HG03196 (cell line): ENCODE measurements around the gene ECT2L.

ENCODE experiments used
- ATAC-seq: cut with Tn5 transposase; IDR thresholded peaks from one replicate; pipeline ENCODE4 v1.9.1; 2021; ENCODE audit not compliant: unreplicated experiment

Gene ECT2L

DNA sequence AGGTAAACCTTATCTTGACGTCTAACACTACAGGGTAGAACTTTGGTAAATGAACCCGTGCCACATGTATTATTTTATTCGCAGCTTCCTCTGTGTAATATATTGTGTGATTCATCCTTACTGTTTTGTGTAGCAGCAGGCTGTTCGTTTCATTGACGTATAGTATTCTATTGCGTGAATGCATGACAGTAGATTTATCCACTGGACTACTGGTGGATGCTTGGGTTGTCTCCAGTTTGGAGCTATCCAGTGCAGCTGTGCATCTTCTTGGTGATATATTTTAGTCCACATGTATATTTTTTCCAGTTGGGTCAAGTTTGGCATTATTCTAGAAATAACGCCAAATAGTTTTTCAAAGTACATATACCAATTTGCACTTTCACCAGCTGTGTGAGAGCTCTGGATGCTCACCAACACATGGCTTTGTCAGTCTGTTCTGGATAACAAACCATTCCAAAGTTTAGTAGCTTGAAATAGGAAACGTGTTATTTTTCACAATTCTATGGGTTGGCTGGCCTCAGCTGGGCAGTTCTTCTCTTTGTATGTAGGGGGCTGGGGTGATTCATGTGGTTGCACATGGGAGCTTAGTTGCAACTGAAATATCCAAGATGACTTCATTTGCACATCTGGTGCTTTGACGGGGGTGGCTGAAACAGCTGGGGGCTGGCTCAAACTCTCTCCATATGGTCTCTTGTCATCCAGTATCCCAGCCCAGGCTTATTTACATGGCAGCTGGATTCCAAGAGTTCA, 9.3 kb downstream of the ECT2L start:
- no peak for ATAC-seq

DNA sequence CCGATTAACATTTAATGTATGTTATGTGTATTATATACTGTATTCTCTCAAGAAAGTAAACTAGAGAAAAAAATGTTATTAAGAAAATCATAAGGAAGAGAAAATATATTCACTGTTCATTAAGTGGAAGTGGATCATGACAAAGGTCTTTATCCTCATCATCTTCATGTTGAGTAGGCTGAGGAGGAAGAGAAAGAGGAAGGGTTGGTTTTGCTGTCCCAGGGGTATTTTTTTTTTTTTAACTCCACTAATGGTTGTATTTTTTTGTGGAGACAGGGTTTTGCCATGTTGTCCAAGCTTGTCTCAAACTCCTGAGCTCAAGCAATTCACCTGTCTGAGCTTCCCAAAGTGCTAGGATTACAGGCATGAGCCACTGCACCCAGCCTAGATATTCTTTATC, 11.0 kb downstream of the ECT2L start:
- ATAC-seq, result no peak

DNA sequence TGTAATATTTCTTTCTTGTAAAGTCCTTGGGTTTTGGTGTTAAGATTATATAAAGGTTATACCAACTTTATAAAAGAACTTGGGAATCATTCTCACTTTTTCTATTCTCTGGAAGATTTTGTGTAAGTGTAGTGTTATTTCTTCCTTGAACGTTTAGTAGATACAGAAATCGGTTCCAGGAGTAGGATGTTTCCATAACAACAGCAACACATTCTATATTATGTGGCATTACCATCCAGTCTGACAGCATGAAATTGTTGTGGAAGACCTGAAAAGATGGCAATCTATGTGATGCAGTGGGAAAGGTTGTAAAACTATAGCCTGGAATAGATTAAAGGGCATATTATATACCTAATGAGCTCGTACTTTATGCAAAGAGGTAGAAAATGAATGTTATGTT, 13.8 kb downstream of the ECT2L start:
- no peak for ATAC-seq

DNA sequence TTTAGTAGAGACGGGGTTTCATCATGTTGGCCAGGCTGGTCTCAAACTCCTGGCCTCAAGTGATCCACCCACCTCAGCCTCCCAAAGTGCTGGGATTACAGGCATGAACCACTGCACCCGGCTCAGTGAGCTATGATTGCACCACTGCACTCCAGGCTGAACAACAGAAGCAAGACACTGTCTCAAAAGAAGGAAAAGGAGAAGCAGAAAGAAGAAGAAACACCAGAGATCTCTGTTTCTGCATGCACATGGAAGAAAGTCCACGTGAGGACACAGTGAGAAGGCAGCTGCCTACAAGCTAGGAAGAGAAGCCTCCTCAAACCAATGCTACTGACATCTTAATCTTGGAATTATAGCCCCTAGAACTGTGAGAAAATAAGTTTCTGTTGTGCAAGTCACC, 16.0 kb downstream of the ECT2L start:
- ATAC-seq, result no peak

DNA sequence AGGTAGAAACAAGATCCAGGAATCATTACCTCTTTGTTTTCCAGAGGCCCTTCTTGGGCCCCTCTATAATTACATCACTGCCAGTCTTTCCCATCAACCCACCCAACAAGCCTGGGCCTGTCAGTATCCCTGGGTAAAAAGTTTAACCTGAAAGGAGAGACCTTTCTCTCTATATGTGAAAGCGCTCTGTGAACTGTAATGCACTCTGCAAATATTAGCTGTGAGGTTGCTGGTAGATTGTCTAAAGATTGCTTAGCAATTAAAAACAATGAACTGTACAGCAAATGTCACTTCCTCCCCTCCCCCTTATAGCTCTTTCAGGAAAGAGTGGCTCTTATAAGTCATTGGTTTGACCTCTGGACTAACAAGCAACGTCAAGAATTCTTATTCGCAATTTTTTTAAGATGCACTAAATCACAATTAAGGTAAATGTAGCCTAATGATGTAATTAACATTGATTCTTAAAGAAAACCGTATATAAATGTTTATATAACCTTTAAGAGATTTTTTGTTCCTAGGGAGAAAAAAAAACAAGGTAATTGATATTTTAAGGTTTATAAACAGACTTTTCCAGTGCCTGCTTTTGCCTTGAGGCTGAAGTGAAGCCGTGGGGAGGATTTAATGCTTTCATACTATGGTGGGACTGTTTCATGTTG, 18.4 kb downstream of the ECT2L start:
- no peak for ATAC-seq

DNA sequence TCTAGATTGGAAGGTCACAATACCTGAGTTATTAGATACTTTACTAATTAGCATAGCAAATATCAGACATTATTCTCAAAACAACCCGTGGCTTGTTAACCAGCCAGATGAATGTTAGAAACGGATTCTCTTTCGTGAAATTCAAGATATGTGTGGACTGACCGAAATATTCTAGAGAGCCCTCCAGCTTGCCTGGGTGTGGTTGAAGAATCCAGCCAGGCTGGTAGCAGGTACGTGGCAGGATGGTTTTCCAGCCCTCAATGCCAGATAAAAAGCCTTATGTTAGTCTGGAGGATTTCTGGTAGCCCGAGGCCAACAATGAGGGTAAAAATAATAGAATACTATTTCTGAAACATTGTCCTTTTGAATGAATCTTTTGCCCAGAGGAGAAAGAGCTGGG, 19.3 kb downstream of the ECT2L start:
- ATAC-seq, result no peak

DNA sequence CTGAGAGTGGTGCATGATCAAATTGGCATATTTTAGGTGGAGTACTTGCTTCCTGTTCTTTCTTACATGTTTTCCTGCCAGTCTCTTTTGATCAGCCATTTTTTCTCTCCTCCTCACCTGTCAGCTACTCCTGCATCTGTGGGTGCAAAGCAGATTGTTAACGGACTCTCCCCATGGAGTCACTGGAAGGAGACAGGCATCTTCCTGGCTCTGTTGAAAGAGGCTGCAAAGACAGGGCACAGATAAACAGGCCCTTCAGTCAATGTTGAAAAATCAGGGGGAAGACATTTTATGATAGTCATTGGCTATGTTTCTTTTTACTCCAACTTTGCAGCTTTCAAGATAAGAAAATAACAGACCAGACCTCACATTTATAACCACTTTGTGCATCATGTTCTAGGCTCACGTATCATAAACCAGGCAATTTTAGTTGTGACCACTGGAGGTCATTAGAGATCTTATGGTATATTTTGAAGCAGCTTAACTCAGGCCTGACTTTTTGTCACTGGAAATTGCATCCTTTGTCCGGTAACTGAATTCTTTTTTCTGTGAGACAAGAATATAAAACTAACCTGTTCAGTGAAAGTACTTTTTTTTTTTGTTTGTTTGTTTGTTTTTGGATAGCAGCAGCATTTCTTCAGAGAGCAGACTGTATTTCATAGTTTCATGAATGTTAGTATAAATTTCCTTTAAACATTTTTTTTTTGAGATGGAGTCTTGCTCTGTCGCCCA, 20.1 kb downstream of the ECT2L start:
- ATAC-seq, result peak; percentile 54

DNA sequence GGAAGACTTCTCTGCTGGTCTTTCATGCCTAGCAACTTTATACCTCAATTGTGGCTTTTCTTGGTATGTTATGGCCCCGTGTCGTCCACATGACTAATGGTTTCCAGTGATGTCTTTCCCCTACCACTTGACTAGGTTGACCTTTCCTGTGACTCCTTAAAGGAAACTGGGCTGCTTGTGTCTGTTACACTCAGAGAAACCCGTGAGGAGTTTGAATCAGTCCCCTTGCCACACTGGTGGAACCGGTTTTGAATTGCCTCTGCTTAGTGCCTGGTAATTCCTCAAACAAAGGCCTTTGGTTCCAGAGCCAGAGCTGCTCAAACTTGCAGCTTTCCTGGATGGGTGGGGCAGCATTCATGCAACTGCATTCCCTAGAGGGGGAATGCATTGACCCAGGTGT, 21.9 kb downstream of the ECT2L start:
- ATAC-seq, result no peak

DNA sequence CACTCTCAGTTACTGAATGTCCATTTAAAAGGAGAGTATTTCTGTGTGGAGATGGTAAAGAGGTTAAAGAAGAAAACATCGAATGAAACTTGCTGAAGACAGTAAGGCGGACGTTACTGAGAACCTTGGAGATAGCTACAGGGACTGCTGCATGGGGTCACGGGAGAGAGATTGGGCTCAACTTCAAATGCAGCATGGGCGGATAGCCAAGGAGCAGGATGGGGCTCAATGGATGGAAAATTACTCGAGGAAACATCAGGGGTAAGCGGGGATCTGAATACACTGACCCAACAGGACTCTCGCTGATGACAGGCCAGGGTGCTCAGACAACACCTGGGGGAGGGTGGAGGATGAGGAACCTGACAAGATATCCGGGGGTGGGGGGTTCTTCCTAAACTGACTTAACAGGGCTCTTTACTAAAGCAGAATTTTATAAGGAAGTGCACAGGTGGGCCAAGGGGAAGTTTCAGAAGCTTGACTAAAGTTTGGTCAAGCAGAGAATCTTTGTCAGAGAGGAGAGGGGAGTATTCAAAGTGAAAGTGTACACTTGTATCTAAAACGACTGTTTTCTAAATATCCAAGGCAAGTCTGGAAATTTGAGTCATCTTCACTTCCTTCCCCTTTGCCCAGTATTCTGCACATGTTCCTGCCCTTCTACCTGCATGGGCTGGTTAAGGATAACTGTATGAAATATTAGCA, 22.8 kb downstream of the ECT2L start:
- ATAC-seq, result peak; percentile 68

DNA sequence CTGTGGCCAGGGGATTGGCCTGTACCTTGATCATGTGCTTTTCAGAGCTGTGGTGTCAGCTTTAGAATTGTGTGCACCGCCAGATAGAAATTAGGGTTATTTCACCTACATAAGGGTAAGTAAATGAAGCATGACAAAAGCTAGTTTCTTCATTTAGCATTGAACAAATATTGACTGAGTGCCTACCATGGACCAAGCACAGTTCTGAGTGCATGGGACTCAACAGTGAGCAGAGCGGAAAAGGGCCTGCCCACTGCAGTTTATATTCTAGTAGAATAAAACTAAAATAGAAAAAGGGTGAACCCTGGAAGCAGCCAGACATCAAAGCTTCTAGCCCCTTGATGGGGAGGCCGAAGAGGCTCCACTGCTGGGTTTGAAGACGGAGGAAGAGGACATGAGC, 25.6 kb downstream of the ECT2L start:
- no peak for ATAC-seq

DNA sequence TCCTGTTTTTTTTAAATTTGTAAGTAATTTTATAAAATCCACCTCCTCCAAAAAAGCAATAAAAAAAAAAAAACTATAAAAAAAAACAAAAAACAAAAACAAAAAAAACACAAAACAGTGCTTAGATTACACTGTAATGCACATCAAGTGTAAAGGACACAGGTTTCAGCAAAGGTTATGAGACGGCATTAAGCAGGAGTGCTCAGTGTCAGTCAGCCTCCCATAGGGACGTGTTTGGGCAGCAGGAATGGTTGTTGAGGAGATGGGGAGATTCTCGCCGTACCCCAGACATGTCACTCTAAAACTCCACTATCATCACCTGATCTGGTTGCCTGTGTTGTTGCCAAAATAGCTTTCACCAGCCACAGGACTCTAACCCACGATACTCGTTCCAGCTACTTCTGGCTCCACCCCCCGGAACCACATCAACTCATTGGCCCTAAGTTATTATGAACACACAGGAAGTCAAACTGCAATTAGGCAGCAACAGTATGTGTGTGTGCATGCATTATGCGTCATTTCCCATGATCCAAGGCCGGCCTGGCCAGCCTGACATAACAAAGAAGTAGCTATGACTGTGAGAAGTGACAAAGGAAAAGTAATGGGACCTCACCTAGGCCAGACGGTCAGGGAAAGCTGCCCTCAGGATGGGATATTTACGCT, 28.7 kb downstream of the ECT2L start:
- ATAC-seq, result no peak

DNA sequence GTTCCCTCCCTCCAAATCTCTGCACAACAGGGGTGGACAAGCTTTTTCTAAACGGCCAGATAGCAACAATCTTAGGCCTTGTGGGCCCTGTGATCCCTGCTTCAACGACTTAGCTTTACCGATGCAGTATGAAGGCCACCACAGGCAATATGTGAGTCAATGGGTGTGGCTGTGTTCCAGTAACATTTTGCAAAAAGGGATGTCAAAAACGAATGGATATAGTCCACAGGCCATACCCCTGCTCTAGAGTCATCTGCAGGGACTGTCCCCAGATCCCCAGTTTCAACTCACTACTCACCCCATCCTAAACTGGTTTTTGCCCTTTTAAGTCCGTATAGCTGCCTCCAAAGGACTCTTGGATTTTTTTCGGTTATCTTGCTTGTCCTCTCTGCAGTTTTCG, 34.4 kb downstream of the ECT2L start:
- ATAC-seq, result no peak

DNA sequence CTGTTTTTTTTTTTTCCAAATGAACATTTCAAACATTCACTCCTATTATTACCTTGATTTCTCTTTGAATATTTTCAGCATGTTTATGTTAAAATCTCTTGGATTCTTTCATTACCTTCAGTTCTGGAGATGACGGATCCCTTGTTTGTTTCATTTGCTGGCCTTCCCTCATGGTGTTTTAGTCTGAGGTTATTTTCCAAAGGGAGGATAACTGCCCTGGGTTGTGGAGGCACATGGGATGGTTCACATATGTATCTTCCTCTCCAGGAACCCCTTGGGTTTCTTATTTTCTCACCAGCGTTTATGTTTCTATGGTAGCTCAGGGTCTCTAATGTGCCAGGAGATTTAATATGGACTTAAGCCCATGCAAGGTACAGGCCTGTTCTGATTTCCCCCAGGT, 36.3 kb downstream of the ECT2L start:
- no peak for ATAC-seq

DNA sequence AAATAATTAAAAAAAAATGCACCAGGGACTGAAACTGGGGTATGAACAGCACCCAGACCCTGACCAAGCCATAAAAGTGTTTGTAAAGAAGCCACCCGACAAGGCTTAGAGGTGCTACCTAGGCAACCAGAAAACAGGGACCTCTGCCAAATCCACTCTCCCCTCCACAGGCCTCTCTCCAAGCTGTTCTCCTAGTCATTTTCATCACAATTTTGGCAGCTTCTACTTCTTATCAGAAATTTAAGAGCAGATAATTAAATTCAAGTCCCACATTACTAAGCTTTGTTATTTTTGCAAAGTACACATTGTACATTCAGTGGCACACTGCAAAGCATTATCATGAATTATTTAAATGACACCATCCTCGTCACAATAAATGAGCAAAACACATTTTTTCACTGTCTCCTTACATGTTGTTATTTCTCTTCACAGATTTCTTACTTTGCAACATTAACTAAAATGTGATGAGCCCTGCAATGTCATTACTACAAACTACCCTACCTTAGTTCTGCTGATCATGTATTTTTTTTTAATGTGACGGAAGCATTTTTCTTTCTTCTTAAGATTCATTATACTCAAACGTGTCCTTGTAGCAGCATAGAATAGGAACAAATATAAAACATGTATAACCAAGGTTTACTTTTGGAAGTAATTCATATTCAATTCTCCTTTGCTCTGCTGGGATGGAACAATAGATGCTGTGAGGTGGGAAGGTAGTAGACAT, 38.1 kb downstream of the ECT2L start:
- no peak for ATAC-seq

DNA sequence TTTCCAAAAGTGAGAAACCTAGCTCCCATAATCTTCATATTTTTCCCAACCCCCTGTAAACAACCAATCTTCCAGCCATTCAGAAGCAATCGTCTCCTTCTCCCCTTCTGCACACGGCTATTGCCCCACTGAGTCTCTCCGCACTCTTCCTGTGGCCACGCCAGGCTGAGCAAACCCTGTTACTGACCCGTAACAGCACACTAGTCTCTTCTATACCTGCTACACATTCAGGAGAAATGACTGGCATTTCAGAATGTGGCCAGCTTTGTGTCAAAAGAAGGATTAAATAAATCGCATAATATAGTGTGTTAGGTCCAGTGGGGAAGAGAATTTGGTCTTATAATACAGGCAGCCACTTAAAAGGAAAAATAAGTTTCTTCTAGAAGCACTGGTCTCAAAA, 41.4 kb downstream of the ECT2L start:
- ATAC-seq, result no peak

DNA sequence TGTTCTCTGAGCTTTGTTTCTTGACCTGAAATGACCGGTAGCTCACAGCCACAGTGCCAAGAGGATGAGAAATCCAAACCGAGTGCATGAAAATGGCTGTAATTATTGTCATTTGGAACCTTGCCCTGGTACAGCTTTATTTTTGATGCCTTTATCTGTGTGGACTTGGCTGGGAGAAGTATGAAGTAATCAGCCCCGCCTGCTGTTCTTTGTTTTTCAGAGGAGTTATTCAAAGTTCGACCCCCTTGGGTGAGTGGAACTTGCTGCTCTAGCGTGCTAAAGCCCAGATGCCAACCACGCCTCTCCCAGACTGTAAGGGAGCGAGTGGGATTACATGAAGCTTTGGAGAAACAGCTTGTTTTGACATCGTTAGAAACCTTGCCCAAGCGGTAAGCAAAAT, 48.3 kb downstream of the ECT2L start:
- ATAC-seq, result no peak

DNA sequence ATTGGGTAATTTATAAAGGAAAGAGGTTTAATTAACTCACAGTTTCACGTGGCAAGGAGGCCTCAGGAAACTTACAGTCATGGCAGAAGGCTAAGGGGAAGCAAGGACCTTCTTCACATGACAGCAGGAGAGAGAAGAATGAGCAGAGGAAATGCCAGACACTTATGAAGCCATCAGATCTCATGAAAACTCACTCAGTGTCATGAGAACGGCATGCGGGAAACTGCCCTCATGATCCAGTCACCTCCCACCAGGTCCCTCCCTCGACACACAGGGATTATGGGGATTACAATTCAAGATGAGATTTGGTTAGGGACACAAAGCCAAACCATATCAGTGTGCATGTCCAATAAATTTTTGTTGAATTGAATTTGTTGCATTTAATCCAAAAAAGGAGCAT, 52.0 kb downstream of the ECT2L start:
- ATAC-seq, result no peak

DNA sequence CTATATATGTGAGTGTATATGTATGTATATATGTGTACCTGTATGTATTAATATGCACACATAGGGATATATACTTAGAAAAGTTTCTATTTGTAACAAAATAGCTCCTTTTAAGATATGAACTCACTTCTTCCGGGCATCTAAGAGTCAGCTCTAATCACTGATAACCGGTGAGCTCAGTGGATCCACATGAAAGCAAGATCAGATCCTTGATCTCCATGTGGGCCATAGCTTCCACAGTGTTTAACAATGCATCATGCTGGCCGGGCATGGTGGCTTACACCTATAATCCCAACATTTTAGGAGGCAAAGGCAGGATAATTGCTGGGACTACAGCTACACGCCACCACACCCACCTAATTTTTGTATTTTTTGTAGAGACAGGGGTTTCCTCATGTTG, 52.6 kb downstream of the ECT2L start:
- no peak for ATAC-seq

DNA sequence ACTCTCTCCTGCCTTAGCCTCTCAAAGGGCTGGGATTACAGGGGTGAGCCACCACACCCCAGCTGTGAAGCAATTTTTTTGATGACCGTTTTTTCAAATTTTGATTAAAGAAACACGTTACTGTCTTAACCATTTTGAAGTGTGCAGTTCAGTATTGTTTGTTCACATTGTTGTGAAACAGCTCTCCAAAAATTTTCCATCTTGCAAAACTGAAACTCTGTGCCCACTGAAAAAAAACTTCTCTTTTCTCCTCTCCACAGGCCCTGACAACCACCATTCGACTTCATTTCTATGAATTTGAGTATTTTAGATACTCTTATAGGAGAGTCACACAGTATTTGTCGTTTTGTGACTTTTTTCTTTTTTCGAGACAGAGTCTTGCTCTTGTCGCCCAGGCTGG, 53.9 kb downstream of the ECT2L start:
- no peak for ATAC-seq

DNA sequence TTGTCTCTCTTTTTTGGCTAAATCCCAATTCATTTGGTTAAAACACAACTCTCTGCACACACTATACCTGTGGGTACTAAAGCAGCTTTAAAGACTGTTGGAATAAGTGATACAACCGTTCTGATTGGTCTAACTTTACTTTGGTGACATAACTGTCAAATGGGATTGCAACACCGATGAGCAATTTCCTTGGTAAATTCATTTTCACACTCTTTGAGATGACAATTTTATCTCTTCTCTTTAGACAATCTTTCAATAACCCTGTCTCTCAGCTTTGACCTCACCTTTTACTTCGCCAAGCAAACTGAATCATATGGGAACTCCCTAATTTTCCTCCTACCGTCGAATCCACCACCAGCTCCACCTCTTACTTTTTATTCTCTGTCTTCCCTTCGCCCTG, 60.8 kb downstream of the ECT2L start:
- no peak for ATAC-seq
